Renal cortex interstitium (tissue), 11 donors: ENCODE results near the gene KLRF1. TPM values are rescaled to one million over a fixed set of nuclear protein-coding genes. Genes with fewer than 3 reads are reported as not detected.

Source experiments
- DNase-seq, 11 donors: peaks; one replicate each; pipeline ENCODE4 v3.0.0-alpha.2; 2013; ENCODE audit warnings: low read depth in 9 of 11, low spot score in 4 of 11; ENCODE audit errors: extremely low read depth in 1 of 11
- polyA plus RNA-seq, 3 donors: library from polyadenylated mRNA; unstranded; fragments of 120-200 nt; gene quantifications; one replicate each; pipeline ENCODE4 v1.2.1, GENCODE V29; 2013; ENCODE audit not compliant: insufficient read length in 3 of 3

The KLRF1 gene
- polyA plus RNA-seq, 3 donors: 0.36 to 0.88 (median 0.49) TPM

DNA sequence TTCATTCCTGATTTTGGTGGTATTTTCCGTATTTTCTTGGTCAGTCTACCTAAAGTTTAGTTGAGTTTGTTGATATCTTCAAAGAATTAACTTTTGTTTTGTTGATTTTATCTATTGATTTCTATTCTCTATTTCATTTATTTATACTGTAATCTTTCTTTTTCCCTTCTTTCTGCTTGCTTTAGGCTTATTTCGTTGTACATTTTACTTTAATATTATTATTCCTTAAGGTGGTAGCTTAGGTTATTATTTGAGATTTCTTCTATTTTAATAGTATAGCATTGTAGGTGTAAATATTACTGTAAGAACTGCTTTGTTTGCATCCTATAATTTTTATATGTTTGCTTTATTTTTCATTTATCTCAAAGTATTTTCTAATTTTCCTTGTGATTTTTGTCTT is 21.4 kb upstream of the KLRF1 start:
- no peak for DNase-seq

DNA sequence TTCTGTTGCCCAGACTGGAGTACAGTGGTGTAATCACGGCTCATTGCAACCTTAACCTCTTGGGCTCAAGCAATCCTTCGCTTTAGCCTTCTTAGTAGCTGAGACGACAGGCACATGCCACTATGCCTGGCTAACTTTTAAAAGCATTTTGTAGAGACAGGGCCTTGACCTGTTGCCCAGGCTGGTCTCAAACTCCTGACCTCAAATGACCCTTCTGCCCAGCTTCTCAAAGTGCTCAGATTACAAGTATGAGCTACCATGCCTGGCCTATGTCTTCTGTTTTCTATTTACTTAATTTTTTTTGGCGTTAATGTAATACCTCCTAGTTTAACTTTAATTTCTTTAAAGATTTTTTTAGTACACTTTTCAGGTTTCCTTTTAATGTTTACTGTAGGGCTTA is 20.6 kb upstream of the KLRF1 start:
- DNase-seq: no peak

DNA sequence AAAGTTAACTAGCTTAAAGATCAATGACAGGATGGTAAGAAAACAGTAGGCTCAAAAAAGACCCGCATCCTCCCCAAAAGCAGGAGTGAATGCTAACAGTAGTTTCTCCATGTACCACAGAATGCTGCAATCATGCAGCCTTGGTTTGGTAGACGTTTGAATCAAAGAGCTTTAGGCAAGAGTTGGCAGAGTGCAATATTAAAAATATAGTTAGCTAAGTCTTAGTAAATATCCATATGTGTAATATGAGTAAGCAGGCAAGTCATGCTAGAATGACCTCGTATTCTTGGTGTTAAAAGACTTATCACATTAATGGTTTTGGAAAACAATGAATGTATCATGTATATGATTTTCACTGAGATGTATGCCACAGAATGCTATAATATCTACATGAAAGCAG is 18.8 kb upstream of the KLRF1 start:
- DNase-seq: no peak

DNA sequence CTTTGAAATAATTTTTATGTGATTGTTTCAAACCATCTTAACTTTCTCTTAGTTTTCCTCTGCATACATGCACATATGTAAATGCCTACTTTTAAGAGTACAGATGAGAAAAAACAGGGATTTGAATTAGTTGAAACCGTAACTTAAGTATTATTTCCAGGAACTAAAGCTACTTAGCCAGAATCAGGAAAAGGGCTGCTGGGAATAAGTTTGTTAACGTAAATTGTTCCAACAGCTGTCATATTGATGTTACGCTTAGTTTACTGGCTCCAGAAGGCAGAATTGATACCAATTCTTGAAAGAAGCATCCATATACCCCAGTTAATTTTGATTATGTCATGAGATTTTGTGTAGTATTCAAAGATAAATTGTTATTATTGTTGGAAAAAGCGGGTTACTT is 17.9 kb upstream of the KLRF1 start:
- no peak for DNase-seq

DNA sequence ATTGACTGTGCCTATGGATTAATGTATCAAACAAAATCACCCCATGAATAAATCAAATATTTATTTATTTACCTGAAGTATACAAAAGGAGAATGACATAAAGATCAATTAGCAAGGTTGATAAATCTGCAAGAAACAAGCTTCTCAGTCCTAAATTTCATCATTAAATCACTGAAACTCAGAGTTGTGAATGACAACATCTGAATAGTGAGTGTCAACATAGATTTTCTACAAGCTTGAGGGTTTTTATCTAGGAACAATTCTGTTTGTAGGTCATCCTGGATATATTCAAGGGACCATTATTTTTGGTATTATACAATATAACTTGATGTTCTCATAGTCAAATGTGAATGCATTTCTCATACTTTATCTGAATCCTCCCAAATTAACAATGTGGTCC is 17.4 kb upstream of the KLRF1 start:
- DNase-seq: no peak

DNA sequence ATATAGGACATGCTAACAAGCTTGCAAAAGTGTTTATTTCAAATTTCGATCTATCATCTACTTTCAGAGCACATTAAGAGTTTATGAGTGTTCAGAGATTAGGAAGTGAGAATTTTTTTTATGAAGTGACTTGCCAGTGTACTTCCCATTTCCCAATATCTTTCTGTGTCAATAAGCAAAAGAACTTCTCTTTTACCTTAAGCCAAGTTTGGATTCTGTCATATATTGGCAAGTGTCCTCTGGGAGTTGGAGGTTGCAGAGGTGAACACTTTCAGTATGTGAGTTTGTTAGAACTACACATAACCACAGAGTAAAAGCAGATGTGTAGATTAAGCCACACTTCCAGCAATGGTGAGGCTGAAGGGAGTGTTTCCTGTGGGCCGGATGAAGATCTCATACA is 16.6 kb upstream of the KLRF1 start:
- DNase-seq: no peak

DNA sequence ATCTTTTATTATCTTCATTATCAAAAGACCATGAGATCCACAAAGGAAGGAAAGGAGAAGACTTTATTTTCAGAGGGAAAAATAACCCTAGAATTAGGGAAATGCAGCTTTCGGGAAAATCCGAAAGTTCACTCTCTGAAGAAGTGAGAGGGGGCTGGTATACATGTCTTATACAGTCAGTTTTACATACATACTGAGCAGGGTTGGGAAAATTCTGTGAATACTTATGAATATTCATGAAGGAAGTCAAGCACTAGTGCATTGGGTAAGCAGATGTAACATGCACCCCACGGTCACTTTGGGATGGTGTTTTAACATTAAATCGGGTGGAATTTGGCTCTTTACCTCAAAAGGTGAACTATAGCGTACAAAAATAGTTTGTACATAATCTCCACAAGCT is 15.7 kb upstream of the KLRF1 start:
- no peak for DNase-seq

DNA sequence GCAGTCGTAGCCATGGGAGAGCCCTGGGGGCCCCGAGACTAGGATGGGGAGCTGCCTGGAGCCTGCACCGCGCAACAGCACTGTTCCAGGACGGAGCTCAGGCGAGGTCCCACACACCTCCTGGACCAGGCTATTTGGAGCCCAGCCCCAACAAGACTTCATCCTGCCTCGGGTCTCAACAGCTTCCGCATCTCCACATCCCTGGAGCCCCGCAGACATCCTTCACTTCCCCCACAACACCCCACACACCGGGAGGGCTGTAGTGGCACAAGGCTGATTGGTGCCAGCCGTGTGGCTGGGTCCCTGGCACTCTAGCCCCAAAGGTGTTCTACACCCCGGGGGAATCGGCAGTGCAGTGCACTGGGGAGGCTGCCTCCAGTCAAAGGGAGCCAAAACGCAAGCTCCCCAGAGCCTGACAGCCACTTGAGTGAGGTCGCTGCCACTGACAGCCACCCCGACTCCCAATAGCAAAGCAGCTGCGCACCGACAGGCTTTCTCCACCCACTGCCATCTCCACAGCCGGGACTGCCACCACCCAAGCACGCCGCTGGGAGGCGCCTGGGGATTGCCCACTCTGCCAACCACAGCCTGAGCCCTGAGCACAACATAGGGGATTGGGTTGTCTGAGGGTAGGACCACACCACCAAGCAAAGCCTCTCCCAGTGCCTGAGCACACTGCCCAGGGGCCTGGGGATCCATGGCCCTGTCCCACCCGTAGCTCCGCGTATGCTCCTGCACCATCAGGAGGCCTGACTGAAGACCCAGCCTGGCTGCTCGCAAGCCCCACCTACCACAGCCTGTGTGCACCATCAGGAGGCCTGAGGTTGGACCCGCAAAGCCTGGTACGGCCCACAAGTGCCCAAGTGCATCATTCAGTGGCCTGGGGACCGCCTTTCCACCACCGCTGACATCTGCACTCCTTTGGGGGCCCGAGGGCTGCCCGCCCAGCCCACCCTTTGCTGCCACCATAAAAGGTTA is 13.2 kb upstream of the KLRF1 start:
- no peak for DNase-seq

DNA sequence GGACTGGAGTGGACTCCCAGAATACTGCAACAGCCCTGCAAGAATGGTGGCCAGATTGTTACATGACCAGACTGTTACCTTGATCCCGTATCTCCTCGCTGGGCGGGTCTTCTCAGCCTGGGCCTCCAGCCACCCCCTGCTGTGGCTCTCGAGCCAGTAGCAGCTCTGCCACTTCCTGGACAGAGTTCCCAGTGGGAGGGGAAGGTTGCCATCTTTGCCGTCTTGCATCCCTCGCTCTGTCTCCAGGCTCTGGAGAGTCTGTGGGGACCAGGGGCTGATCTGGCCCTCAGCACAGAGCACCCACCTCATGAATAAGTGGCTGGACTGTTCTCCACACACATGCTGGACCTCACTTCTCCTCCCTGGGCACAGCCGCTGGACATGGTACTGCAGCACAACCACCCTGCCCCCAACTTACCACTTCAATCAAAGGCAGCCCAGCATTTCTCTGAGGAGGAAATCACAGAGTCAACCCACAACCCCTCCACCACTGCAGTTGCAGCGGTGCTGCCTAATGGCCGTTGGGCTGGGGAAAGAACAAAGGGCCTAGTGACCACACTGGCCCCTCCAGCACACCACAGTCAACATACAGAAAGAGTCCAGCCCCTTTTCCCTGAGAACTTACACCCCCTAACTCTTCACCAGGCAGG is 6.9 kb upstream of the KLRF1 start:
- no peak for DNase-seq

DNA sequence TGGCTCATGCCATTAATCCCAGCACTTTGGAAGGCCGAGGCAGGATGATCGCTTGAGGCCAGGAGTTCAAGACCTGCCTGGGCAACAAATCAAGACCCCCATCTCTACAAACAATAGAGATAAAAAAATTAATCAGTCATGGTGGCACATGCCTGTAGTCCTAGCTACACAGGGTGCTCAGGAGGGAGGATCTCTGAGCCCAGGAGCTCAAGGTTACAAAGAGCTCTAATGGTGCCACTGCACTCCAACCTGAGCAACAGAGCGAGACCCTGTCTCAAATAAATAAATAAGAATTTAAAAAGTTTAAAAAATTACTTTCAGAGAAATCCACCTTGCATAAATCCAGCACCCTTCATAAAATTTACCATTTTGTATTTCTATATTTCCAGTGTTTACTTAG is 2.2 kb downstream of the KLRF1 start:
- DNase-seq: no peak

DNA sequence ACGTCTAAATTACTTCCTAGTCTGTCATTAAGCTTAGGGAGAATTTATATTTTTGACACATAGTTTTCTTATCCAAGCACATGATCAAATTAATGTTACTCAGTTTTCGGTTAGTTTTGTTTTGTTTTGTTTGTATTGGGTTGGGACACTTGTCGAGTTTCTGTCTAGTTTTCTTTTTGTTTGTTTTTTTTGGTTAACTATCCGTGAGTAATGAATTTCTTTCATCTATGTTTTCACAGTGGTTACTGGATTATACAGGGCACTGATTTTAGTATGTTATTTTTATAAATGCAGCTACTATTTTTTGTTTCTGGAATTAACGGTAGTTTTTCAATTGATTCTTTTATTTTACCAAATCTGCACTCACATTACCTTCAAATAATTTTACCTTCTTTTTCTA is 2.7 kb downstream of the KLRF1 start:
- DNase-seq: no peak

DNA sequence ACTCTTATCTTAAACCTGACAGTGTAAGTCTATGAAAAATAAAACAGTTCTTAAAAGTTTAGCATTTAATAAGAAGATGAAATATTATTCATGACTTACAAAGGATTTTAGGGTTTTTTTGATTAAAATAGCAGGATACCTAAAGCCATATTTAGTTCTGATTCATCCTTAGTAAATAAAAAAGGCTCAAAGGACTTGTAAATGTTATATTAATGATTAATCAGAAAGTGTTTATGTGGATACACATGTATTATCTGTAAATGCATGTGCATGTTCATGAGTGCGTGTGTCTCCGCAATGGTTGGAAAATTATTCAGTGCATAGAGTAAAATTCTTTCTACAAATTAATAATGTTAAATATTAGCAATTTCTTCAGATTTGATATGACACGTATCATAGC is 4.4 kb downstream of the KLRF1 start:
- no peak for DNase-seq

DNA sequence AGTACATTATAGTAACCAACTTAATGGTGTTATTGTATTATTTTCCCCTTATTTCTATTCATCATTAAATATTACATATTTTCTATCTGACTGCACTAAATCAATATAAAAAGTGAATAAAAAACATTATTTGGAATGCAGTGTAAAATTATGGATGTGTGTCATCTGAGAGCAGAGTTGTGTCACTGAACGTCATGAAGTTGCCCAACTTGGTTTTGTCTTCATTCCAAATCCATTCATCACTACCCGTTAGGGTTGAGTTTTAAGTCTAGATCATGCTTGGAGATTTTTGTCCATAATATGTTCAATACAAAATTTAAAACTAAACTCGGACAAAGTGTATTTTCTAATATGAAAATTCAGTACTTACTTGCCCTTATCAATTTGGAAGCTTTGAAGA is 16.1 kb downstream of the KLRF1 start:
- DNase-seq: no peak

DNA sequence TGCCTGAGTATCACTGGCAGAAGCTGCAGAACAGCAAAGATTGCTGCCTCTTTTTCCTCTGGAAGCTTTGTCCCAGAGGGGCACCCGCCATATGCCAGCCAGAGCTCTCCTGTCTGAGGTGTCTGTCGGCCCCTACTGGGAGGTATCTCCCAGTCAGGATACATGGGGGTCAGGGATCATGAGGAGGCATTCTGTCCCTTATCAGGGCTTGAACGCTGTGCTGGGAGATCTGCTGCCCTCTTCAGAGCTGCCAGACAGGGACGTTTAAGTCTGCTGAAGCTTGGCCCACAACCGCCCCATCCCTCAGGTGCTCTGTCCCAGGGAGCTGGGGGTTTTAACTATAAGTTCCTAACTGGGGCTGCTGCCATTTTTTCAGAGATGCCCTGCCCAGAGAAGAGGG is 21.6 kb downstream of the KLRF1 start:
- DNase-seq: no peak

DNA sequence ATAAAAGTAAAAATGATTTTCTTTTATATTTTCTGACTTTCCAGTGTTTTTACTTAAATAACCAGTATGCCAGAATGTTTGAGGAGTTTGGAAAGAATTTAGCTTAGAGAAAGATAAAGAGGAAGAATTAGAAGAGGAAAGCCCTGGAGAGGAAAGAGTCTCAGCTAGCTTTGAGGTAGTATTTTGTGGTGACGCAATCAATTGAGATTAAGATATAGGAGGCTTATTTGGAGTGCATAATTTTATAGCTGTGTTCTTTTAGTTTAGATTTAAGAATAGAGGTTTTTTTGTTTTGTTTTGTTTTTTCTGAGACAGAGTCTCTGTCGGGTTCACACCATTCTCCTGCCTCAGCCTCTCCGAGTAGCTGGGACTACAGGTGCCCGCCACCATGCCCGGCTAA is 23.8 kb downstream of the KLRF1 start:
- DNase-seq: no peak

DNA sequence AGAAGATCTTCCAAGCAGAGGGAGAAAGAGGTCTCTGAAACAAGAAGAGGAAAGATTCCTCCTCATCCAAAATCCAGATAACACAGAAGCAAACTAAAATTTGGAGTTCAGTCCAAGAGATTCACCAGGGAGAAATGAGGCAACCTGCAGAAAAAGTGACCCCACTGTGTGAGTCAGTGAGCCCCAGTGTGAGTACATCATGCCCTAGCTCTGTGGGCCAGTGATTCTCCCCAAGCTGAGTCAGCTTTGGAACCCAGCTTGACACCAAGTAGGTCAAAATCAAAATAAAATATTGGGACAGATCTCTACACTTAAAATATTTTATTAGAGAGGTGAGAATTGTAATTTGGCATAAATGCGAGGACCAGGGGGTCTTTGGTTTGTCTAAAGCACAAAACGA is 24.6 kb downstream of the KLRF1 start:
- DNase-seq: no peak

DNA sequence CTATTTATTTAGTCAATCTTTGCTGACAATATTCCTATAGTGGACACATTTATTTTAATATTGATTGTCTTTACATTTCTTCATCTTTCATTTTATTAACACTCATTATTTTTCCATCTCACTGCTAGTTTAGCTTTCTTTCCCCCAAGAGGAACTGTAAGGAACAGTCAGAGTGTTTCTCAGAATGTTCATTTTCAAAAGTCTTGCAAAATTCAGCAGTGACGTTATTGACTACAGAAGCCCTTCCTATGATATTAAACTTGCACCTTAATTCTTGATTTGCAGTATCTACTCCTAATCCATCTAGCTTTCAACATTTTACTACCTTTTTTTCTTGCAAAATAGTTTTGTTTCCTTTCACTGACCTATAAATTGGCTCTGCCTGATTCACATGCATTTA is 28.9 kb downstream of the KLRF1 start:
- DNase-seq: no peak

DNA sequence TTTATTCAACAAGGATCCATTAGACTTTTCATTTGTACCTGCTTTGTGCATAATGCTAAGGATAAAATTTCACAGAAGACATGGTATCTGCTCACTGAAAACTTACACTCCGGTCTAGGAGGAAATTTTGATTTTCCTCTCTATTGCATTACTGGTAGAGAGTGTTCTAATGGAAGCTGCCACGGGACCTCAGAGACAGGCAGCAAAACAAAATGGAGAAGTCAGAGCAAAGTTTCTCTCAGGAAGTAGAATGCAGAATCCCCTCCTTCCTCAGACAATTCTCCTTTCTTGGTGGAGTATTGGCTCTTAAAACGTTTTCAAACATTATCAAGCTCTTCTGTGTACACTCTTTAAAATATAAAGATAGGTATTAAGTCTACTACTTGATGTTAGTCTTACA is 29.6 kb downstream of the KLRF1 start:
- DNase-seq: no peak

DNA sequence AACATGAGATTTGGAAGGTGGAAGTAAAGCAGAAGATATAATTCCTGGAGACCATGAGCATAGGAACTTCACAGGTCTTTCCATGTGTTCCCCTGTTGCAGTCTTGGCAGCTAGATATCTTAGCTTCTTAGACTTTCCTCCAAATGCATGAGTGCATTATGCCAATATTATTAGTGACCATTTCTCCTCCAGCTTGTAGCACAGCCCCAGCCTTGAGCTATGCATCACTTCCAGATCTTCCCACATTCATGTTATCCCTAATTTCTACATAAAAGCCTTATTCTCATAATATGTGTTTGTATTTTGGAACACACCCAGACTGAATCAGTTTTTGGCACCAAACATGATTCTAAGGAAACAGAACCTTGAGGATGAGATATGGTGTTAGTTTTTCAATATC is 30.9 kb downstream of the KLRF1 start:
- DNase-seq: no peak

DNA sequence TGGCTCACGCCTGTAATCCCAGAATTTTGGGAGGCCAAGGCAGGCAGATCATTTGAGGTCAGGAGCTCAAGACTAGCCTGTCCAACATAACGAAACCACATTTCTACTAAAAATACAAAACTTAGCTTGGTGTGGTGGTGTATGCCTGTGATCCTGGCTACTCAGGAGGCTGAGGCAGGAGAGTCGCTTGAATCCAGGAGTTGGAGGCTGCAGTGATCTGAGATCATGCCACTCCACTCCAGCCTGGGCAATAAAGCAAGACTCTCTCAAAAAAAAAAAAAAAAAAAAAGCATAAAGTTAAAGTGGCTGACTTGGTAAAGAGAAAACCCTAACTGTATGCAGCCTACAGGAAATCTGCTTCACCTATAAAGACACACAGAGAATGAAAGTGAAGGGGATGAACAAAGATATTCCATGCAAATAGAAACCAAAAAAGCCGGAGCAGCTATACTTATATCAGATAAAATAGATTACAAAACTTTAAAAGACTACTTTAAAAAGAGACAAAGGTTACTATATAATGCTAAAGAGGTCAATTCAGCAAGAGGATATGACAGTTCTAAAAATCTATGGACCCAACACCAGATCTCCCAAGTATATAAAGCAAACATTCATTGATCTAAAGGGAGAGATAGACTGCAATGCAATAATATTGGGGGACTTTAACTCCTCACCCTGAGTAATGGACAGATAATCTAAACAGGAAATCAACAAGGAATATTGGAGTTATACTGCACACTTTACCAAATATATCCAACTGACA is 37.8 kb downstream of the KLRF1 start:
- DNase-seq: no peak
